NCI-H748 treated with DMSO at 0.1 percent for 48 hours (cell line): ENCODE results near the gene WTIP.
"Not testable (repeated sequence)": the region's sequence is repeated elsewhere in the genome, so short reads cannot be mapped to it uniquely, and the experiment has no call there.

Source experiments
- DNase-seq: peaks from one replicate; lab custom pipeline; 2025; lab: John Stamatoyannopoulos, UW

WTIP gene

GRCh38 chr19:34480971-34481841 lies at the start of gene WTIP:
Gene WTIP (plus strand): TSS chr19:34481758. CDS start chr19:34481975, 217 bp downstream.
- no peak for DNase-seq

- no peak for DNase-seq
Observed at GRCh38 chr19:34432797-34433196, 48.8 kb upstream of the WTIP start.

GRCh38 chr19:34436716-34437115 lies 44.8 kb upstream of the WTIP start:
- no peak for DNase-seq

- no peak for DNase-seq
Observed at GRCh38 chr19:34448191-34448590, 33.4 kb upstream of the WTIP start.

- DNase-seq, result no peak
Observed at GRCh38 chr19:34452723-34453122, 28.8 kb upstream of the WTIP start.

GRCh38 chr19:34454091-34454490 lies 27.5 kb upstream of the WTIP start:
- DNase-seq, result no peak

- DNase-seq, result no peak
Observed at GRCh38 chr19:34454685-34455084, 26.9 kb upstream of the WTIP start.

GRCh38 chr19:34455783-34456480 lies 25.6 kb upstream of the WTIP start:
- not testable (repeated sequence) for DNase-seq

- DNase-seq, result no peak
Observed at GRCh38 chr19:34457446-34457845, 24.1 kb upstream of the WTIP start.

- no peak for DNase-seq
Observed at GRCh38 chr19:34458677-34459076, 22.9 kb upstream of the WTIP start.

- no peak for DNase-seq
Observed at GRCh38 chr19:34459614-34460013, 21.9 kb upstream of the WTIP start.

GRCh38 chr19:34461375-34462100 lies 20.0 kb upstream of the WTIP start:
- no peak for DNase-seq

- not testable (repeated sequence) for DNase-seq
Observed at GRCh38 chr19:34464785-34465184, 16.8 kb upstream of the WTIP start.

GRCh38 chr19:34468409-34468808 lies 13.1 kb upstream of the WTIP start:
- DNase-seq, result no peak

- not testable (repeated sequence) for DNase-seq
Observed at GRCh38 chr19:34469026-34469425, 12.5 kb upstream of the WTIP start.

GRCh38 chr19:34471906-34472700 lies 9.5 kb upstream of the WTIP start:
- no peak for DNase-seq

GRCh38 chr19:34474233-34474989 lies 7.1 kb upstream of the WTIP start:
- no peak for DNase-seq

- DNase-seq, result no peak
Observed at GRCh38 chr19:34475026-34475974, 6.3 kb upstream of the WTIP start.

GRCh38 chr19:34475975-34476594 lies 5.5 kb upstream of the WTIP start:
- no peak for DNase-seq
